Measurements from ENCODE around the gene DPH5. TPM values are rescaled to one million over a fixed set of nuclear protein-coding genes. Genes with fewer than 3 reads are reported as not detected.

The DPH5 gene
- total RNA-seq, 6 experiments from 2014 or later, result 10.9 to 21.4 (median 16.8) TPM

DNA sequence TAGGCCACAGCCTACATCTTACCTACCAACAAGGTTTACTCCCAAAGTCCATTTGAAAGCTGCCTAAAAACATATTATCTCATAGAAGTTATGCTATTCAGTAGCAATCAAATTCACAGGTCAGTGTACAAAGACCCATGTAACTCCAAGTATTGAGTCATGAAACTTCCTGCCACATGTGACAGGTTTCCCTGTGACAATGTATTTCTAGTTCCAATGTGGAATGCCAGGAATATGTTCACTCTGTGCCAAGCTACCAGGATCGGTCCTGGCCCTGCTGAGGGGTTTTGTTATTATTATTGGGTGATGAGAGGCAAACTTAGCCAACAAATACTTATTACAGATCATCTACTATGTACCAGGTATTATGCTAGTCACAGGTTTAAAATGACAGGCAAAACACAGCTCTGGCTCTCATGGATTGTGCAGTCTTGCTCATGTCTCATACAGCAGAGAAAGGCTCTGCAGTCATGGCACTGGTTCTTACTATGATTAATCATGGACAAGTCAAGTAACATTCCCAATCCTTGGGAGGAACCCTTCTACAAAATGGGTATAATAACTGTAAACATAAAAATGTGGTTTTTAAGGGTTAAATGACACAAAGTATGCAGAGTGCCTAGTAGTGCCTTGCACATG lies 22.5 kb downstream of the DPH5 start:
- ATAC-seq (peak in 3 of 4 donors; percentile 12 to 62 (median 37)), DNase-seq (no peak)
- no peak overlapping the region for H3K4me3 ChIP-seq
- H3K4me1 ChIP-seq, result peaks cover 0 to 43% (median 5%) of the 10 kb centered on the region in 4 donors
- WGBS (ENCODE audit: insufficient coverage, low coverage, low lambda C conversion rate, missing lambda C conversion rate), result 14% methylated on average over 1 of the region's 1 CpG
- intact Hi-C loops (cut with DNase I), result no loop called here
- TF ChIP-seq POLR2A (IDR thresholded peaks at IDR 0.05), result no peak
- no peak for TF ChIP-seq CTCF (IDR thresholded peaks at IDR 0.05)
- no peaks in the 10 kb centered on the region for H3K9me3 ChIP-seq
- no peaks in the 10 kb centered on the region for H3K27me3 ChIP-seq
- no peak overlapping the region for H3K27ac ChIP-seq
- H3K36me3 ChIP-seq, result no peaks in the 10 kb centered on the region

DNA sequence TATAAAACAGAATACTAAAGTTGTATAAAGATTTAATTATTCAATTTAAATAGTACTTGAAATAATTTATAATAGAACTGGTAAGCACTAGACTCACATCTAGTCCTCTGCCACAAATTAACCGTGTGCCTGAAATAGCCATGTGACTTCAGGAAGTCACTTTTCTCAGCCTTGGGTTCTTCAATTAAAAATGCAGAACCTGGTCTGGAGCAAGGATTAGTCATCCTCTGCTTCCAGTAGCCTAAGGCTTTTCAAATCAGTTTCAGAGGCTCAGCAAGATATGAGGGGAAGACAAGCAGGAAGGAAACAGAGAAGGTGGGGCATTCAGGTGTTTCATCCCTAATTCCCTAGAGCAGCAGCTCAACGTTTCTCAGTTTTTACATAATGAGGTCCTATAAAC lies 23.0 kb downstream of the DPH5 start:
- intact Hi-C loops (cut with DNase I), result no loop called here
- Histone ChIP-seq H3K4me1 (peaks cover 0 to 43% (median 5%) of the 10 kb centered on the region in 4 donors), H3K27me3 (no peaks in the 10 kb centered on the region), H3K9me3 (no peaks in the 10 kb centered on the region), H3K4me3 (no peak overlapping the region), H3K27ac (no peak overlapping the region), H3K36me3 (no peaks in the 10 kb centered on the region)
- DNase-seq (no peak), ATAC-seq (peak in 1 of 4 donors; percentile 15)
- TF ChIP-seq POLR2A (IDR thresholded peaks at IDR 0.05) (no peak), CTCF (IDR thresholded peaks at IDR 0.05) (no peak)
- 52% methylated on average over 2 of the region's 2 CpGs for WGBS (ENCODE audit: insufficient coverage, low coverage, low lambda C conversion rate, missing lambda C conversion rate)

GRCh38 chr1:101000131-101000873 lies 25.3 kb downstream of the DPH5 start:
- ATAC-seq, result no peak
- WGBS (ENCODE audit: insufficient coverage, low coverage, low lambda C conversion rate, missing lambda C conversion rate), result 100% methylated on average over 2 of the region's 2 CpGs
- no peaks in the 10 kb centered on the region for H3K36me3 ChIP-seq
- no peak for DNase-seq
- no peaks in the 10 kb centered on the region for H3K27me3 ChIP-seq
- TF ChIP-seq POLR2A (IDR thresholded peaks at IDR 0.05) (no peak), CTCF (IDR thresholded peaks at IDR 0.05) (no peak)
- no peaks in the 10 kb centered on the region for H3K9me3 ChIP-seq
- intact Hi-C loops (cut with DNase I), result no loop called here
- no peak overlapping the region for H3K4me3 ChIP-seq
- H3K27ac ChIP-seq, result no peak overlapping the region
- H3K4me1 ChIP-seq, result peaks cover 0 to 37% (median 5%) of the 10 kb centered on the region in 4 donors

GRCh38 chr1:100998426-100998825 lies 27.2 kb downstream of the DPH5 start:
- DNase-seq, result no peak
- Histone ChIP-seq H3K36me3 (no peaks in the 10 kb centered on the region), H3K27me3 (no peaks in the 10 kb centered on the region), H3K27ac (no peak overlapping the region), H3K9me3 (no peaks in the 10 kb centered on the region), H3K4me1 (peaks cover 0 to 24% (median 3%) of the 10 kb centered on the region in 4 donors), H3K4me3 (no peak overlapping the region)
- TF ChIP-seq CTCF (IDR thresholded peaks at IDR 0.05) (no peak), POLR2A (IDR thresholded peaks at IDR 0.05) (no peak)
- intact Hi-C loops (cut with DNase I), result no loop called here
- WGBS (ENCODE audit: insufficient coverage, low coverage, low lambda C conversion rate, missing lambda C conversion rate), result 100% methylated on average over 1 of the region's 1 CpG
- ATAC-seq, result no peak

Data from right lobe of liver (tissue), 6 donors.